Caco-2 (cell line): ENCODE measurements around the gene FRS2. TPM values are rescaled to one million over a fixed set of nuclear protein-coding genes. Genes with fewer than 3 reads are reported as not detected.

Source experiments
- BruUV-seq: library from RNA; stranded (reverse); fragments of 400-500 nt; replicated peaks from 2 replicates; lab custom pipeline; 2021; lab: Mats Ljungman, UMichigan
- CTCF ChIA-PET: fragments of 300-600 bp; sonication (Branson Sonifier 250); formaldehyde crosslinking; loops from one replicate; lab custom pipeline; 2022; ENCODE audit warnings: antibody characterized with exemption; lab: Charles Lee
- POLR2A ChIA-PET: fragments of 300-600 bp; sonication (Branson Sonifier 250); formaldehyde crosslinking; loops from one replicate; lab custom pipeline; 2022; ENCODE audit warnings: antibody characterized with exemption; lab: Charles Lee
- DNase-seq, 2 experiments: peaks; one replicate each; pipeline versions ENCODE4 v3.0.0 to v3.0.0-alpha.2; 2020 to 2022
- H3K27me3 ChIP-seq: replicated peaks from 2 replicates; pipeline ENCODE4 v1.6.0; 2011; ENCODE audit warnings: low read length; ENCODE audit not compliant: control insufficient read depth, insufficient read depth
- H3K36me3 ChIP-seq: 2 replicates; pipeline ENCODE4 v1.5.1; 2011; ENCODE audit warnings: low read length; ENCODE audit not compliant: control insufficient read depth, insufficient read depth
- H3K4me1 ChIP-seq: fragments of 250-450 bp; sonication (Bioruptor Pico); 2 replicates; pipeline ENCODE4 v1.5.1; 2020; ENCODE audit warnings: mild to moderate bottlenecking
- H3K4me3 ChIP-seq: 2 replicates; pipeline ENCODE4 v1.5.1; 2011; ENCODE audit warnings: low read depth, mild to moderate bottlenecking, control low read depth, low read length
- H3K9me3 ChIP-seq: fragments of 250-450 bp; sonication (Bioruptor Pico); 2 replicates; pipeline ENCODE4 v1.5.1; 2020; ENCODE audit warnings: mild to moderate bottlenecking, moderate library complexity
- H3K27ac Mint-ChIP-seq: one replicate; pipeline ENCODE4 v1.8.0; 2022; ENCODE audit warnings: mixed read lengths; ENCODE audit not compliant: unreplicated experiment
- H3K27me3 Mint-ChIP-seq: one replicate; pipeline ENCODE4 v1.8.0; 2022; ENCODE audit warnings: mixed read lengths; ENCODE audit not compliant: insufficient read depth, unreplicated experiment
- H3K36me3 Mint-ChIP-seq: one replicate; pipeline ENCODE4 v1.8.0; 2022; ENCODE audit warnings: mild to moderate bottlenecking, mixed read lengths; ENCODE audit not compliant: insufficient read depth, unreplicated experiment
- H3K4me1 Mint-ChIP-seq: one replicate; pipeline ENCODE4 v1.8.0; 2022; ENCODE audit warnings: low read depth, mixed read lengths; ENCODE audit not compliant: unreplicated experiment
- H3K4me3 Mint-ChIP-seq: one replicate; pipeline ENCODE4 v1.8.0; 2022; ENCODE audit warnings: mild to moderate bottlenecking, moderate library complexity, mixed read lengths; ENCODE audit not compliant: unreplicated experiment
- H3K9me3 Mint-ChIP-seq: one replicate; pipeline ENCODE4 v1.8.0; 2022; ENCODE audit warnings: mixed read lengths; ENCODE audit not compliant: unreplicated experiment
- CTCF ChIP-seq, 2 experiments: fragments of 200-600 bp in 1 of 2; IDR thresholded peaks; 1 replicate in 1 of 2; 2 replicates in 1 of 2; pipeline versions ENCODE4 v1.5.1 to v1.8.0; 2011 to 2022; ENCODE audit warnings: antibody characterized with exemption in 1 of 2, control low read depth in 1 of 2, inconsistent platforms in 1 of 2, low read depth in 1 of 2, low read length in 1 of 2, mild to moderate bottlenecking in 1 of 2, moderate library complexity in 1 of 2; ENCODE audit not compliant: insufficient read depth in 1 of 2, severe bottlenecking in 1 of 2, unreplicated experiment in 1 of 2
- intact Hi-C: fragments of 100-400 bp; cut with micrococcal nuclease; formaldehyde crosslinking; loops from one replicate; pipeline ENCODE4 v1.10.0; 2022; ENCODE audit not compliant: unreplicated experiment
- total RNA-seq: library from RNA; stranded (reverse); gene quantifications from 2 replicates; pipeline ENCODE4 v1.2.3, GENCODE V29; 2022

Gene FRS2
- total RNA-seq, 1 experiment from 2014 or later = 82.3 TPM

GRCh38 chr12:69533844-69534243, 63.7 kb downstream of the FRS2 start:
- no peak for DNase-seq
- Mint-ChIP-seq H3K4me1 (peaks cover 27% of the 10 kb centered on the region), H3K36me3 (peaks cover 46% of the 10 kb centered on the region), H3K27me3 (no peaks in the 10 kb centered on the region), H3K27ac (peak overlapping the region; percentile 97), H3K9me3 (no peaks in the 10 kb centered on the region), H3K4me3 (no peak overlapping the region)
- intact Hi-C loops = no loop called here
- ChIA-PET CTCF (no interaction called here), POLR2A (interaction anchor here (0.9 kb wide), 1 partner anchor 64 kb away, joined by 3 read pairs; the partner anchor contains the start of gene FRS2)
- no peak for TF ChIP-seq CTCF (IDR thresholded peaks at IDR 0.05; ENCODE audit: insufficient read depth in 1 of 2, low read depth in 1 of 2, low read length in 1 of 2, severe bottlenecking in 1 of 2, unreplicated experiment in 1 of 2)
- H3K4me3 ChIP-seq = no peak overlapping the region
- BruUV-seq = no TSS peak
- no peaks in the 10 kb centered on the region for H3K36me3 ChIP-seq
- peaks cover 3% of the 10 kb centered on the region; the same call in 1 of the 2 replicates for H3K9me3 ChIP-seq
- H3K4me1 ChIP-seq = peaks cover 16% of the 10 kb centered on the region
- no peaks in the 10 kb centered on the region for H3K27me3 ChIP-seq

- Mint-ChIP-seq H3K36me3 (peaks cover 47% of the 10 kb centered on the region), H3K9me3 (no peaks in the 10 kb centered on the region), H3K27ac (peak overlapping the region; percentile 97), H3K4me1 (peaks cover 23% of the 10 kb centered on the region), H3K27me3 (no peaks in the 10 kb centered on the region), H3K4me3 (no peak overlapping the region)
- CTCF ChIA-PET = interaction anchor here (0.6 kb wide), 1 partner anchor 36 kb away, joined by 3 read pairs; no protein-coding TSS in a partner anchor
- POLR2A ChIA-PET = interaction anchor here (0.9 kb wide), 1 partner anchor 64 kb away, joined by 3 read pairs; the partner anchor contains the start of gene FRS2
- Histone ChIP-seq H3K36me3 (no peaks in the 10 kb centered on the region; the same call in 1 of the 2 replicates), H3K4me1 (peaks cover 16% of the 10 kb centered on the region), H3K9me3 (peaks cover 3% of the 10 kb centered on the region; the same call in 1 of the 2 replicates), H3K4me3 (no peak overlapping the region), H3K27me3 (no peaks in the 10 kb centered on the region)
- TF ChIP-seq CTCF (IDR thresholded peaks at IDR 0.05; ENCODE audit: insufficient read depth in 1 of 2, low read depth in 1 of 2, low read length in 1 of 2, severe bottlenecking in 1 of 2, unreplicated experiment in 1 of 2) = no peak
- no TSS peak for BruUV-seq
- DNase-seq = peak; percentile 76 to 80
- intact Hi-C loops = no loop called here
These were observed 64.2 kb downstream of the FRS2 start for GRCh38 chr12:69534389-69534822.

- intact Hi-C loops = no loop called here
- H3K4me3 Mint-ChIP-seq = no peak overlapping the region
- H3K36me3 Mint-ChIP-seq = peaks cover 76% of the 10 kb centered on the region
- H3K4me1 Mint-ChIP-seq = peaks cover 19% of the 10 kb centered on the region
- BruUV-seq = no TSS peak
- H3K27ac Mint-ChIP-seq = no peak overlapping the region
- ChIA-PET CTCF (no interaction called here), POLR2A (no interaction called here)
- Histone ChIP-seq H3K9me3 (peaks cover 7% of the 10 kb centered on the region; the same call in 1 of the 2 replicates), H3K36me3 (peaks cover 2% of the 10 kb centered on the region; the same call in 1 of the 2 replicates), H3K4me3 (no peak overlapping the region), H3K27me3 (no peaks in the 10 kb centered on the region), H3K4me1 (no peaks in the 10 kb centered on the region)
- TF ChIP-seq CTCF (IDR thresholded peaks at IDR 0.05; ENCODE audit: insufficient read depth in 1 of 2, low read depth in 1 of 2, low read length in 1 of 2, severe bottlenecking in 1 of 2, unreplicated experiment in 1 of 2) = no peak
- H3K27me3 Mint-ChIP-seq = no peaks in the 10 kb centered on the region
- no peak for DNase-seq
- peaks cover 13% of the 10 kb centered on the region for H3K9me3 Mint-ChIP-seq
These were observed 70.8 kb downstream of the FRS2 start for GRCh38 chr12:69540987-69541386.
